Measurements from ENCODE around the gene TMEM94.

TMEM94 gene

DNA sequence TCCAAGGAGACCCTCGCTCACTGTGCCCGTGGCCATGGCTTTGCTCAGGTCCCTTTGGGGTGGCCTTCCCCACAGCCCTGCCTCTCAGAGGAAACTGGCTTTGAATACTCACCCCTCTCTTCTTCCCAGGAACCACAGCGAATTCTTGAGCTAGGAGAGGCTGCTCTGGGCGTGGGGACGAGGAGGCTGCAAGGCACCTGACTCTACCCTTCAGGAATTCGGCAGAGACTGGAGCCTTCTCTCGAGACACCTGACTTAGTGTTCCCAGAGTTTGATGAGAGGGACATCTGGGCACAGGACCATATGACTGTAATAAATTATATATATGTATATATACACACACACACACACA, 75.3 kb downstream of the TMEM94 start:
- DNase-seq = no peak

DNA sequence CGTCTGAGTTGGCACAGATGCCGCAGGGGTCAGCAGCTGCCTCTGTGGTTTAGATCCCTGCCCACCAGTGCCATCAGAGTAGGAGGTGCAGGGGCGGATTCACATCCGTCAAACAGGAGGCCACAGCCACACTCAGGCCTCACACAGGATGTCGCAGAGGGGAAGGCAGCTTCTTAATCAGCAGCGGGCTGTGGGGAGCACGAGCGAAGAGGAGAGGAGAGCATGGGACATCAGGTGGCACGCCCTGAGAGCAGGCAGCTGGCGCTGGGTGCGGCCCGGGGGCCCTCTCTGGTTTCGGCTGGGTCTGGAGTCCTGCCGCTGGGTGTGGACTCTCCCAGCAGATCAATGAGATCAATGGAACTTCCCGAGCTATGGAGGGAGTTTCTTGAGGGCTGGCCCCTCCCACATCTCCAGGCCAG, 78.7 kb downstream of the TMEM94 start:
- DNase-seq = peak; percentile 47

GRCh38 chr17:75535871-75536270, 79.4 kb downstream of the TMEM94 start:
- no peak for DNase-seq

- DNase-seq = no peak
These were observed 79.9 kb downstream of the TMEM94 start for GRCh38 chr17:75536366-75536765.

DNA sequence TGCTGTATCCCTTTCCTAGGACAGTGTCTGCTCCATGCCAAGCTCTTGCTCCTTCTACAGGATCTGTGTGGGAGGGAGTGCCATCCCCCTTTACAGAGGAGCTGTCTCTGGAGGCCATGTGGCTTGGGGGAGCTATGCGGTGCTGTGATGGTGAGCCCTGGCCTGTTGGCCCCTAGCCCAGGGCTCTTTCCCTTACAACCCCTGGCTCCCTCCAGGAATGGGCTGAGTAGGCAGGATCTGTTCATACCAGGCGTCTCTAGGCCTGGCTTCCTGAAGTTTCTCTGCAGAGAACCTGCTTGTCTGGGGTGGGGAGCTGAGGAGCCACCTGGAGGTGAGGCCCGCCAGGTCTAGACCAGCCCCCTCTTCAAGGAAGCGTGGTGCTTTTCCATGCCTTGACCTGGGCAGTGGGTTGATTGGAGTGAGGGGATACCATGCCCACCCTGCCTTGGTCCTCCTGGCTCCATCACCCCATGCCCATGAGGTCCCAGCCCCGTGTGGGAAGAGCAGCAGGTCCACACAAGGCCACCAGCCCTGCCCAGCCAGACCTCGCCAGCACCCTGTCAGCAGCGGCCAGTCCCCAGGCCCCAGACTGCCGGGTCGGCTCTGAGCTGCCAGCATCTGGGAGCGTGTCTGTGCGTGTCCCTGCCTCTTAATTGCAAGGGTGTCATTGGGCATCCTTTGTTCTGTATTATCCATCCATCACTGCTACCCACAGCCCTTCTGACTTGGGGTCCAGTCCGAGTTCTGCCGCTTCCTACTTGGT, 83.7 kb downstream of the TMEM94 start:
- DNase-seq = no peak

GRCh38 chr17:75540923-75541503, 84.6 kb downstream of the TMEM94 start:
- no peak for DNase-seq

DNA sequence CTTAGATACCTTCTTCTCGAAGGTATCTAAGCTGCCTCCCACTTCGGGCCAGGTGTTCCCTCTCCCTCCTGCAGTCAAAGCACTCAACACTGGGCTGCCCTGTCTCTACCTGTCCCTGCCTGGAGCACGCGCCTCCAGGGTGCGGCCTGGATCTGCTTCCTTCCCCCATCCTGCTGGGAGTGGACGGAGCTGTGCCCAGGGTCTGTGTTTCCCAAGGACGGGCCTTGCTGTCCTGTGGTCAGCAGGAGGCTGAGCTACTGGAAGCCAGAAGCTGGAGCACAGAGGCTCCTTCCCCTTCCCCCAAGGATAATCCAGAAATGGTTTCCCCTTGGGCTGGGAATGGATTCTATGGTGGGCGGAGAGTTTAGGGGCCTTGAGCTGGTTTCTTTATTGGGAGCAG, 85.8 kb downstream of the TMEM94 start:
- DNase-seq = no peak

- no peak for DNase-seq
These were observed 86.4 kb downstream of the TMEM94 start for GRCh38 chr17:75542728-75543336.

DNA sequence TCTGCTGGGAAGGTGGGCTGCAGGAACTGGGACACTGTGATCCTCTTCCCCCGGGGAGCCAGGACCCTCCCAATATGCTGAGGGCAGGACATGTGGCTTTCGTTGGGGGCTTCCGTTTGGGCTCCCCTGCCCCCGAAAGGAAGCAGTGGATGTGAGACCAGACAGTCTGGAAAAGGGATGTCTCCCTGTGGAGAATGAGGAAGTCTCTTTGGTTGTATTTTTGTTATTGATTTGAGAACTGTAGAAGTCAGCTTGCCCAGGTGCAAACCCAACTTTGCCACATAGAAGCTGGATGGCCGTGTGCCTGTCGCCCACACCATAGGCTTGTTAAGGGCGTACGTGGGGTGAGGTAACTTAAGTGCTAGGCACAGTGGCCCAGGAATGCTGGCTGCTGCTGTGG, 87.8 kb downstream of the TMEM94 start:
- no peak for DNase-seq

GRCh38 chr17:75546181-75546580, 89.7 kb downstream of the TMEM94 start:
- DNase-seq = no peak

DNA sequence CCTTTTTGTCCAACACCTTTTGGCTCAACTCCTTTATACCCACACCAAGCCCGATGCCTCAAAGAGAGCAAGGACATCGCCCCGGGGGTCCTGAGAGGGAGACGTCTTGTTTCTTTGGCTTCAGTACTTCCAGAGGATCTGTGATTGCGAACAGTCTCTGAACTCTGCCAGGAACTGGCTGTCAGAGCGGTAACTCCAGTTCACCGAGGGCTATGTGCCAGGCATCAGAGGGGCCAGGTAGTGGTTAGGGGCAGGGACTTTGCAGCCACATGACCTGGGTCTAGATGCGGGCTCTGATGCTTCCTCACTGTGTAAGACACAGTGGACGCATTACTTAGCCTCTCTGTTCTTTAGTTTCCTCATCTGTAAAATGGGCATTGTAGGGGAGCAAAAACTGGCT, 90.7 kb downstream of the TMEM94 start:
- DNase-seq = no peak

- no peak for DNase-seq
These were observed 92.4 kb downstream of the TMEM94 start for GRCh38 chr17:75548813-75549212.
